Body of pancreas (tissue), 4 donors: ENCODE data around the gene SCG5. TPM values are rescaled to one million over a fixed set of nuclear protein-coding genes. Genes with fewer than 3 reads are reported as not detected.

Experiments used
- ATAC-seq: fragments of 150-250 bp; one replicate; pipeline ENCODE4 v1.9.1; 2016
- DNase-seq, 4 donors: peaks; one replicate each; pipeline ENCODE4 v3.0.0-alpha.2; 2019
- H3K27ac ChIP-seq, 4 donors: fragments of 200-600 bp; sonication (generic); 1 replicate in 3 of 4; 2 replicates in 1 of 4; pipeline versions ENCODE4 v1.5.1 to v1.6.1; 2016 to 2019; ENCODE audit warnings: mild to moderate bottlenecking in 1 of 4, mixed read lengths in 1 of 4, moderate library complexity in 1 of 4
- H3K27me3 ChIP-seq, 2 donors: fragments of 200-600 bp; sonication (generic); one replicate each; pipeline ENCODE4 v1.6.0; 2016; ENCODE audit warnings: mild to moderate bottlenecking in 1 of 2
- H3K36me3 ChIP-seq, 2 donors: fragments of 200-600 bp; sonication (generic); replicated peaks in 1 of 2; 2 replicates each; pipeline ENCODE4 v1.5.1; 2016; ENCODE audit warnings: low read depth in 2 of 2; ENCODE audit not compliant: insufficient read depth in 1 of 2
- H3K4me1 ChIP-seq: fragments of 200-600 bp; sonication (generic); one replicate; pipeline ENCODE4 v1.6.0; 2016
- H3K4me3 ChIP-seq, 2 donors: fragments of 200-600 bp; sonication (generic); 1 replicate in 1 of 2; 2 replicates in 1 of 2; pipeline ENCODE4 v1.5.1; 2016 to 2019
- H3K9me3 ChIP-seq, 3 donors: fragments of 200-600 bp; sonication (generic); 1 replicate in 2 of 3; 2 replicates in 1 of 3; pipeline ENCODE4 v1.5.1; 2016
- CTCF ChIP-seq, 7 experiments: fragments of 450-650 bp in 4 of 7; fragments of 200-600 bp in 3 of 7; sonication (generic) in 3 of 7; IDR thresholded peaks; one replicate each; pipeline ENCODE4 v1.5.1; 2016 to 2019; ENCODE audit warnings: antibody characterized with exemption in 7 of 7
- POLR2A ChIP-seq, 3 donors: fragments of 450-650 bp; IDR thresholded peaks; one replicate each; pipeline ENCODE4 v1.6.1; 2016; ENCODE audit warnings: antibody characterized with exemption in 3 of 3, mild to moderate bottlenecking in 2 of 3
- WGBS, 2 donors: methylation state at CpG; one replicate each; pipeline ENCODE4 v1.1.5; 2017; 5-methylcytosine and 5-hydroxymethylcytosine counted together
- intact Hi-C: fragments of 100-400 bp; cut with DNase I; formaldehyde crosslinking; loops from one replicate; pipeline ENCODE4 v1.15.1; 2023
- total RNA-seq, 2 donors: library from RNA; depleted of rRNA; stranded (reverse); fragments of >200 nt; gene quantifications; one replicate each; pipeline ENCODE4 v1.1.0, GENCODE V29; 2016

SCG5 gene
- total RNA-seq, 2 donors from 2014 or later, result 49.4 to 50.1 TPM

- intact Hi-C loops, result no loop called here
- WGBS, 2 donors, result 86 to 91% methylated on average over 3 of the region's 3 CpGs
- Histone ChIP-seq H3K4me1 (no peaks in the 10 kb centered on the region), H3K9me3 (no peaks in the 10 kb centered on the region), H3K27ac (no peak overlapping the region), H3K36me3 (no peaks in the 10 kb centered on the region), H3K4me3 (no peak overlapping the region), H3K27me3 (no peaks in the 10 kb centered on the region)
- TF ChIP-seq CTCF (IDR thresholded peaks at IDR 0.05) (no peak), POLR2A (IDR thresholded peaks at IDR 0.05) (no peak)
- DNase-seq (no peak), ATAC-seq (no peak)
These were observed 5.1 kb upstream of the SCG5 start for GRCh38 chr15:32636410-32636809.

- no peak for TF ChIP-seq CTCF (IDR thresholded peaks at IDR 0.05)
- TF ChIP-seq POLR2A (IDR thresholded peaks at IDR 0.05), result no peak
- H3K27me3 ChIP-seq, result no peaks in the 10 kb centered on the region
- no peaks in the 10 kb centered on the region for H3K9me3 ChIP-seq
- no peaks in the 10 kb centered on the region for H3K36me3 ChIP-seq
- H3K27ac ChIP-seq, result no peak overlapping the region
- intact Hi-C loops, result no loop called here
- no peak for DNase-seq
- WGBS, 2 donors, result 93 to 96% methylated on average over 8 of the region's 8 CpGs
- ATAC-seq, result no peak
- no peaks in the 10 kb centered on the region for H3K4me1 ChIP-seq
- no peak overlapping the region for H3K4me3 ChIP-seq
These were observed 4.5 kb upstream of the SCG5 start for GRCh38 chr15:32636908-32637567.

GRCh38 chr15:32637704-32638103 is 3.8 kb upstream of the SCG5 start:
- intact Hi-C loops, result no loop called here
- DNase-seq (no peak), ATAC-seq (no peak)
- Histone ChIP-seq H3K27me3 (no peaks in the 10 kb centered on the region), H3K27ac (no peak overlapping the region), H3K4me3 (no peak overlapping the region), H3K4me1 (no peaks in the 10 kb centered on the region), H3K36me3 (no peaks in the 10 kb centered on the region), H3K9me3 (no peaks in the 10 kb centered on the region)
- TF ChIP-seq CTCF (IDR thresholded peaks at IDR 0.05), result no peak
- TF ChIP-seq POLR2A (IDR thresholded peaks at IDR 0.05), result no peak
- 96% methylated on average over 1 of the region's 1 CpG for WGBS, 2 donors

- intact Hi-C loops, result loop anchor here (10.0 kb wide), 1 partner anchor 62 kb away; no protein-coding TSS in a partner anchor
- 55 to 61% methylated on average over 5 of the region's 5 CpGs for WGBS, 2 donors
- DNase-seq (no peak), ATAC-seq (no peak)
- H3K27me3 ChIP-seq, result no peaks in the 10 kb centered on the region
- no peak for TF ChIP-seq CTCF (IDR thresholded peaks at IDR 0.05)
- no peak for TF ChIP-seq POLR2A (IDR thresholded peaks at IDR 0.05)
- no peaks in the 10 kb centered on the region for H3K9me3 ChIP-seq
- no peak overlapping the region for H3K4me3 ChIP-seq
- no peak overlapping the region for H3K27ac ChIP-seq
- H3K4me1 ChIP-seq, result peaks cover 19% of the 10 kb centered on the region
- no peaks in the 10 kb centered on the region for H3K36me3 ChIP-seq
These were observed 1.3 kb downstream of the SCG5 start for GRCh38 chr15:32642667-32643435.
